DND-41 (cell line): ENCODE measurements around the gene MRPS2.

Source experiments
- EZH2 ChIP-seq: IDR thresholded peaks from 3 replicates; pipeline ENCODE4 v1.6.1; 2012; ENCODE audit warnings: borderline replicate concordance, low read depth, mild to moderate bottlenecking, moderate library complexity, low read length, inconsistent platforms; ENCODE audit not compliant: severe bottlenecking
- TF ChIP-seq, protein P1 (sequence below): IDR thresholded peaks from 2 replicates; pipeline ENCODE4 v1.5.1; 2012; ENCODE audit warnings: borderline replicate concordance, low read length, moderate library complexity, mild to moderate bottlenecking; ENCODE audit not compliant: poor library complexity, severe bottlenecking; ENCODE audit errors: extremely low read depth

DNA sequence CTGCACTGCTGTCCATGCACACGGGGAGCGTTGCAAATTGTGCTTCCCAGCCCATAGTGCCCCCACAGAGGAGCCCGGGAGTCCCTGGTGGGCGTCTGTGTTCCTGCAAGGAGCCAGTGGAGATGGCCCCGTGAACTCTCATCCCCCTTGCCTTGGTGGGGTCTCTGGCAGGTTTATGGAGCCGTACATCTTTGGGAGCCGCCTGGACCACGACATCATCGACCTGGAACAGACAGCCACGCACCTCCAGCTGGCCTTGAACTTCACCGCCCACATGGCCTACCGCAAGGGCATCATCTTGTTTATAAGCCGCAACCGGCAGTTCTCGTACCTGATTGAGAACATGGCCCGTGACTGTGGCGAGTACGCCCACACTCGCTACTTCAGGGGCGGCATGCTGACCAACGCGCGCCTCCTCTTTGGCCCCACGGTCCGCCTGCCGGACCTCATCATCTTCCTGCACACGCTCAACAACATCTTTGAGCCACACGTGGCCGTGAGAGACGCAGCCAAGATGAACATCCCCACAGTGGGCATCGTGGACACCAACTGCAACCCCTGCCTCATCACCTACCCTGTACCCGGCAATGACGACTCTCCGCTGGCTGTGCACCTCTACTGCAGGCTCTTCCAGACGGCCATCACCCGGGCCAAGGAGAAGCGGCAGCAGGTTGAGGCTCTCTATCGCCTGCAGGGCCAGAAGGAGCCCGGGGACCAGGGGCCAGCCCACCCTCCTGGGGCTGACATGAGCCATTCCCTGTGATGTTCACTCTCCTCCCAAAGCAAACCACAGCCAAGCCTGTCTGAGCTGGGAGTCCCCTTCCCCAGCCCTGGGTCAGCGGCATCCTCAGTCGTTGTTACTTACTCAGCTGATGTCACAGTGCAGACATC lies 3.1 kb downstream of the MRPS2 start:
- TF ChIP-seq, protein P1, sequence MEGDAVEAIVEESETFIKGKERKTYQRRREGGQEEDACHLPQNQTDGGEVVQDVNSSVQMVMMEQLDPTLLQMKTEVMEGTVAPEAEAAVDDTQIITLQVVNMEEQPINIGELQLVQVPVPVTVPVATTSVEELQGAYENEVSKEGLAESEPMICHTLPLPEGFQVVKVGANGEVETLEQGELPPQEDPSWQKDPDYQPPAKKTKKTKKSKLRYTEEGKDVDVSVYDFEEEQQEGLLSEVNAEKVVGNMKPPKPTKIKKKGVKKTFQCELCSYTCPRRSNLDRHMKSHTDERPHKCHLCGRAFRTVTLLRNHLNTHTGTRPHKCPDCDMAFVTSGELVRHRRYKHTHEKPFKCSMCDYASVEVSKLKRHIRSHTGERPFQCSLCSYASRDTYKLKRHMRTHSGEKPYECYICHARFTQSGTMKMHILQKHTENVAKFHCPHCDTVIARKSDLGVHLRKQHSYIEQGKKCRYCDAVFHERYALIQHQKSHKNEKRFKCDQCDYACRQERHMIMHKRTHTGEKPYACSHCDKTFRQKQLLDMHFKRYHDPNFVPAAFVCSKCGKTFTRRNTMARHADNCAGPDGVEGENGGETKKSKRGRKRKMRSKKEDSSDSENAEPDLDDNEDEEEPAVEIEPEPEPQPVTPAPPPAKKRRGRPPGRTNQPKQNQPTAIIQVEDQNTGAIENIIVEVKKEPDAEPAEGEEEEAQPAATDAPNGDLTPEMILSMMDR = no peak
- no peak for TF ChIP-seq EZH2
